H1 (cell line): ENCODE data around the gene NGEF. TPM values are rescaled to one million over a fixed set of nuclear protein-coding genes. Genes with fewer than 3 reads are reported as not detected.

Experiments
- CTCF ChIA-PET: fragments of 300-600 bp; sonication (Branson Sonifier 250); formaldehyde crosslinking; loops from one replicate; lab custom pipeline; 2021; ENCODE audit not compliant: partially characterized antibody; lab: Charles Lee
- POLR2A ChIA-PET: fragments of 300-600 bp; sonication (Branson Sonifier 250); formaldehyde crosslinking; loops from one replicate; lab custom pipeline; 2021; ENCODE audit warnings: inconsistent platforms; ENCODE audit not compliant: partially characterized antibody; lab: Charles Lee
- DNase-seq, 2 experiments: peaks; one replicate each; pipeline versions ENCODE4 v3.0.0 to v3.0.0-alpha.2; 2010 to 2022; ENCODE audit warnings: low spot score in 2 of 2, low read depth in 1 of 2, mixed read lengths in 1 of 2
- FAIRE-seq: peaks from 2 replicates; lab custom pipeline; 2011; peaks lifted over from hg19 to GRCh38; lab: Jason Lieb, UNC
- H2AFZ ChIP-seq: 2 replicates; pipeline ENCODE4 v1.8.1; 2012; ENCODE audit warnings: low read length, inconsistent platforms
- H2AK5ac ChIP-seq: 2 replicates; pipeline ENCODE4 v1.6.1; 2013; ENCODE audit warnings: low read depth, low read length
- H2BK120ac ChIP-seq: replicated peaks from 2 replicates; pipeline ENCODE3; 2013; ENCODE audit warnings: low read depth, low read length, inconsistent platforms
- H2BK12ac ChIP-seq: 2 replicates; pipeline ENCODE4 v1.6.1; 2013; ENCODE audit warnings: low read depth, low read length
- H2BK15ac ChIP-seq: 2 replicates; pipeline ENCODE4 v1.6.1; 2013; ENCODE audit warnings: low read length
- H2BK20ac ChIP-seq: 2 replicates; pipeline ENCODE4 v1.6.1; 2013; ENCODE audit warnings: low read length
- H2BK5ac ChIP-seq: 2 replicates; pipeline ENCODE4 v1.6.1; 2013; ENCODE audit warnings: low read depth, low read length
- H3K14ac ChIP-seq: 2 replicates; pipeline ENCODE4 v1.6.1; 2013; ENCODE audit warnings: inconsistent platforms; ENCODE audit not compliant: insufficient read length
- H3K18ac ChIP-seq: 2 replicates; pipeline ENCODE4 v1.6.1; 2013; ENCODE audit warnings: low read length; ENCODE audit errors: extremely low read depth
- H3K23ac ChIP-seq: 2 replicates; pipeline ENCODE4 v1.6.1; 2013; ENCODE audit warnings: inconsistent platforms; ENCODE audit not compliant: insufficient read length
- H3K23me2 ChIP-seq: 2 replicates; pipeline ENCODE4 v1.6.1; 2013; ENCODE audit warnings: low read depth, low read length
- H3K27ac ChIP-seq: 2 replicates; pipeline ENCODE4 v1.6.1; 2011; ENCODE audit warnings: low read depth, low read length, inconsistent platforms
- H3K27me3 ChIP-seq, 4 experiments: replicated peaks in 1 of 4; 1 replicate in 1 of 4; 2 replicates in 3 of 4; pipeline versions ENCODE4 v1.6.1 to v1.8.1; 2011 to 2013; ENCODE audit warnings: low read length in 3 of 4, mild to moderate bottlenecking in 3 of 4, inconsistent platforms in 2 of 4, mixed read lengths in 2 of 4, moderate library complexity in 1 of 4; ENCODE audit not compliant: control insufficient read depth in 3 of 4, insufficient read depth in 3 of 4; ENCODE audit errors: extremely low read depth in 1 of 4
- H3K36me3 ChIP-seq, 4 experiments: 2 replicates each; pipeline versions ENCODE4 v1.6.1 to v1.8.1; 2011 to 2013; ENCODE audit warnings: mild to moderate bottlenecking in 4 of 4, low read length in 3 of 4, moderate library complexity in 2 of 4, control low read depth in 1 of 4, inconsistent platforms in 1 of 4; ENCODE audit not compliant: insufficient read depth in 4 of 4, control insufficient read depth in 2 of 4
- H3K4ac ChIP-seq: replicated peaks from 2 replicates; pipeline ENCODE3; 2013; ENCODE audit warnings: low read length, low read depth, mixed read lengths, inconsistent platforms; ENCODE audit not compliant: insufficient read length
- H3K4me1 ChIP-seq, 4 experiments: replicated peaks in 1 of 4; 1 replicate in 1 of 4; 2 replicates in 3 of 4; pipeline versions ENCODE4 v1.6.1 to v1.8.1; 2011 to 2013; ENCODE audit warnings: low read length in 3 of 4, inconsistent platforms in 2 of 4, mixed read lengths in 1 of 4; ENCODE audit not compliant: insufficient read depth in 4 of 4, control insufficient read depth in 3 of 4
- H3K4me2 ChIP-seq, 2 experiments: 2 replicates each; pipeline versions ENCODE4 v1.6.1 to v1.8.1; 2011 to 2013; ENCODE audit warnings: low read depth in 2 of 2, low read length in 2 of 2, control low read depth in 1 of 2, inconsistent platforms in 1 of 2, mild to moderate bottlenecking in 1 of 2; ENCODE audit not compliant: insufficient read depth in 1 of 2
- H3K4me3 ChIP-seq, 4 experiments: fragments of 200-600, 300-600 bp in 1 of 4; sonication (generic), shearing (Covaris generic), sonication (Bioruptor Twin) in 1 of 4; 2 replicates each; pipeline versions ENCODE4 v1.5.1 to v1.8.1; 2011 to 2016; ENCODE audit warnings: low read length in 4 of 4, low read depth in 3 of 4, control low read depth in 2 of 4, inconsistent platforms in 2 of 4, mild to moderate bottlenecking in 2 of 4, mixed read lengths in 1 of 4, moderate library complexity in 1 of 4; ENCODE audit not compliant: insufficient read depth in 2 of 4; ENCODE audit errors: extremely low read depth in 1 of 4
- H3K56ac ChIP-seq: replicated peaks from 2 replicates; pipeline ENCODE3; 2013; ENCODE audit warnings: low read depth, mild to moderate bottlenecking, mixed read lengths, low read length, inconsistent platforms; ENCODE audit not compliant: insufficient read length
- H3K79me1 ChIP-seq: 2 replicates; pipeline ENCODE4 v1.6.1; 2013; ENCODE audit warnings: low read depth, low read length, control low read depth
- H3K79me2 ChIP-seq, 2 experiments: 2 replicates each; pipeline versions ENCODE4 v1.6.1 to v1.8.1; 2012 to 2013; ENCODE audit warnings: low read length in 2 of 2, mild to moderate bottlenecking in 2 of 2, inconsistent platforms in 1 of 2; ENCODE audit not compliant: insufficient read depth in 2 of 2, control insufficient read depth in 1 of 2
- H3K9ac ChIP-seq, 4 experiments: replicated peaks in 1 of 4; 1 replicate in 1 of 4; 2 replicates in 3 of 4; pipeline versions ENCODE4 v1.6.1 to v1.8.1; 2011 to 2013; ENCODE audit warnings: low read depth in 3 of 4, low read length in 3 of 4, control low read depth in 2 of 4, mild to moderate bottlenecking in 2 of 4, moderate library complexity in 2 of 4, inconsistent platforms in 1 of 4; ENCODE audit errors: extremely low read depth in 1 of 4
- H3K9me3 ChIP-seq, 2 experiments: 2 replicates each; pipeline versions ENCODE4 v1.6.1 to v1.8.1; 2012 to 2013; ENCODE audit warnings: mild to moderate bottlenecking in 2 of 2, moderate library complexity in 2 of 2, control low read depth in 1 of 2, inconsistent platforms in 1 of 2, low read depth in 1 of 2, low read length in 1 of 2, mixed read lengths in 1 of 2; ENCODE audit not compliant: insufficient read depth in 2 of 2
- H4K20me1 ChIP-seq, 2 experiments: replicated peaks in 1 of 2; 2 replicates each; pipeline versions ENCODE3 to v1.8.1; 2011 to 2013; ENCODE audit warnings: inconsistent platforms in 2 of 2, low read length in 2 of 2, mild to moderate bottlenecking in 1 of 2; ENCODE audit not compliant: insufficient read depth in 2 of 2, control insufficient read depth in 1 of 2
- H4K5ac ChIP-seq: 2 replicates; pipeline ENCODE4 v1.6.1; 2013; ENCODE audit warnings: low read length, low read depth, mixed read lengths, inconsistent platforms; ENCODE audit not compliant: insufficient read length
- H4K8ac ChIP-seq: 2 replicates; pipeline ENCODE4 v1.8.0; 2013; ENCODE audit warnings: mild to moderate bottlenecking, moderate library complexity, low read length, inconsistent platforms; ENCODE audit not compliant: insufficient read depth; ENCODE audit errors: extremely low read depth
- H4K91ac ChIP-seq: replicated peaks from 2 replicates; pipeline ENCODE3; 2013; ENCODE audit warnings: low read length, mixed read lengths, inconsistent platforms; ENCODE audit not compliant: insufficient read length
- ASH2L ChIP-seq: fragments of 200-600, 300-600 bp; sonication (generic); IDR thresholded peaks from one replicate; pipeline ENCODE4 v1.7.1; 2017; ENCODE audit warnings: low read length
- ATF2 ChIP-seq: IDR thresholded peaks from 2 replicates; pipeline ENCODE4 v1.6.1; 2012; ENCODE audit warnings: low read length, inconsistent platforms
- CBX8 ChIP-seq: fragments of 300-800, 300-1000 bp; sonication (generic); IDR thresholded peaks from 2 replicates; pipeline ENCODE4 v1.7.1; 2016; ENCODE audit warnings: low read depth, low read length, borderline replicate concordance
- CHD1 ChIP-seq: IDR thresholded peaks from 2 replicates; pipeline ENCODE4 v1.6.1; 2012; ENCODE audit warnings: low read depth, low read length, improper control_type of control experiment
- CHD2 ChIP-seq: IDR thresholded peaks from 2 replicates; pipeline ENCODE4 v1.6.1; 2012; ENCODE audit warnings: low read length, improper control_type of control experiment
- E2F6 ChIP-seq: IDR thresholded peaks from 2 replicates; pipeline ENCODE4 v1.6.1; 2012; ENCODE audit warnings: inconsistent platforms
- GABPA ChIP-seq: IDR thresholded peaks from 2 replicates; pipeline ENCODE4 v1.6.1; 2011; ENCODE audit warnings: mild to moderate bottlenecking, low read length, moderate library complexity, borderline replicate concordance; ENCODE audit not compliant: insufficient read depth
- SAP30 ChIP-seq: fragments of 300-600 bp; sonication (generic); IDR thresholded peaks from 2 replicates; pipeline ENCODE4 v1.7.1; 2012; ENCODE audit warnings: low read length, moderate library complexity, mild to moderate bottlenecking, inconsistent platforms; ENCODE audit not compliant: insufficient read depth, insufficient replicate concordance
- SP1 ChIP-seq: IDR thresholded peaks from 2 replicates; pipeline ENCODE4 v1.6.1; 2011; ENCODE audit warnings: low read depth, low read length
- SP2 ChIP-seq: IDR thresholded peaks from 2 replicates; pipeline ENCODE4 v1.6.1; 2012; ENCODE audit warnings: mild to moderate bottlenecking, low read length, inconsistent platforms
- SP4 ChIP-seq: IDR thresholded peaks from 2 replicates; pipeline ENCODE4 v1.6.1; 2012; ENCODE audit warnings: low read length, inconsistent platforms
- TCF12 ChIP-seq: IDR thresholded peaks from 2 replicates; pipeline ENCODE4 v1.6.1; 2011; ENCODE audit warnings: low read depth, mild to moderate bottlenecking, low read length
- ZNF274 ChIP-seq: IDR thresholded peaks from 2 replicates; pipeline ENCODE4 v1.7.0; 2012; ENCODE audit warnings: low read length, borderline replicate concordance; ENCODE audit errors: extremely low read depth
- WGBS, 2 experiments: shearing (Covaris generic) in 1 of 2; methylation state at CpG; one replicate each; pipeline versions ENCODE4 v1.1.6 to v1.1.7; 2013 to 2015; ENCODE audit warnings: low lambda C conversion rate in 2 of 2, mixed read lengths in 2 of 2, inconsistent platforms in 1 of 2, low coverage in 1 of 2, missing lambda C conversion rate in 1 of 2; ENCODE audit not compliant: insufficient replicate concordance in 2 of 2, insufficient coverage in 1 of 2, insufficient read length in 1 of 2; ENCODE audit errors: extremely low coverage in 1 of 2, missing lambda C conversion rate in 1 of 2; 5-methylcytosine and 5-hydroxymethylcytosine counted together
- polyA plus RNA-seq, 7 experiments: library from polyadenylated mRNA; depleted of rRNA in 3 of 7; stranded (reverse) in 5 of 7; unstranded in 2 of 7; fragments of >200 nt in 5 of 7; fragments of 200-250 nt in 2 of 7; gene quantifications; 1 replicate in 5 of 7; 2 replicates in 1 of 7; 4 replicates in 1 of 7; pipeline versions ENCODE4 v1.2.1 to v1.2.3, GENCODE V29; 2011 to 2013; ENCODE audit warnings: missing spikeins in 2 of 7, mixed read lengths in 2 of 7
- total RNA-seq: library from RNA; stranded (reverse); fragmentation: NEBNext Ultra II Directional; extraction: Animal tissue kit (Norgen Biotek cat#: 25700); gene quantifications from 2 replicates; pipeline ENCODE4 v1.2.1, GENCODE V29; 2021

NGEF gene
- total and polyA plus RNA-seq, 2 of the 8 experiments (the other 6 are each of a cell fraction or from before 2014, with no cell fraction given) = 2.7 to 3.2 TPM

DNA sequence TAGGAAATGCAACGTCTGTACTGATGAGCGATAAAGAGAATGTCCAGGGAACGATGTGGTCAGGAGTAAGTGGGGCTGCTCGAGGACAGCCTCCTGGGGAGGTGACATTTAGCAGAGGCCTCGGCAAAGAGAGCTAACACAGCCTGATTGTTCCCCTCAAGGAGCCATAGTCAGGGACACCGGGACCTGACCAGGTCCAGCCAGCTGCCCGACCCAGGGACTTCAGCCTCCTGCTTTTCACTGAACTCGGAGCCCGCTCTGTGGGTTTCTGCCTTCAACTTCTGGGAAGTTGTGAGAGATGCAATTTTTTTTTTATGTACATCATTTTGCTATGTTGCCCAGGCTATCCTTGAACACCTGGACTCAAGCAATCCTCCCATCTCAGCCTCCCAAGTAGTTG lies 29.5 kb upstream of the NGEF start:
- no peak overlapping the region for H2BK20ac ChIP-seq
- no peak overlapping the region for H3K9ac ChIP-seq
- H3K23ac ChIP-seq = no peak overlapping the region
- H2BK5ac ChIP-seq = no peak overlapping the region
- H2AFZ ChIP-seq = no peak overlapping the region
- no peak overlapping the region for H3K14ac ChIP-seq
- no peak overlapping the region for H3K27ac ChIP-seq
- H3K27me3 ChIP-seq = no peaks in the 10 kb centered on the region; a peak in 1 of 7 replicates
- no peaks in the 10 kb centered on the region for H3K36me3 ChIP-seq
- no peak overlapping the region for H3K4me2 ChIP-seq
- no peak overlapping the region for H2BK12ac ChIP-seq
- H2BK120ac ChIP-seq = no peak overlapping the region
- H4K5ac ChIP-seq = no peak overlapping the region
- no peaks in the 10 kb centered on the region for H3K23me2 ChIP-seq
- H3K4me3 ChIP-seq = no peak overlapping the region
- no peak overlapping the region for H2AK5ac ChIP-seq
- no peak overlapping the region for H4K91ac ChIP-seq
- no peaks in the 10 kb centered on the region for H3K79me2 ChIP-seq
- DNase-seq (no peak), FAIRE-seq (no peak)
- H4K8ac ChIP-seq = no peak overlapping the region
- no peak overlapping the region for H3K18ac ChIP-seq
- 89% methylated on average over 9 of the region's 9 CpGs; no CpG with 5 or more reads in 1 of the 2 experiments for WGBS, 2 experiments
- H4K20me1 ChIP-seq = no peaks in the 10 kb centered on the region
- no peaks in the 10 kb centered on the region for H3K9me3 ChIP-seq
- no peak overlapping the region for H2BK15ac ChIP-seq
- no peaks in the 10 kb centered on the region for H3K79me1 ChIP-seq
- no peaks in the 10 kb centered on the region for H3K4me1 ChIP-seq
- no peak overlapping the region for H3K56ac ChIP-seq
- no peak overlapping the region for H3K4ac ChIP-seq
- POLR2A ChIA-PET = interaction anchor here (1.5 kb wide), 1 partner anchor 9 kb away, joined by 7 read pairs; no protein-coding TSS in a partner anchor
- CTCF ChIA-PET = interaction anchor here (0.6 to 2.2 kb wide), 7 partner anchors 9 to 156 kb away, joined by 3 to 9 read pairs (median 3); partner anchors contain the start of gene NEU2
- TF ChIP-seq GABPA = no peak
- TF ChIP-seq TCF12 = no peak
- TF ChIP-seq ASH2L = no peak
- TF ChIP-seq SP1 = no peak
- no peak for TF ChIP-seq SP4
- no peak for TF ChIP-seq ZNF274
- no peak for TF ChIP-seq CBX8
- no peak for TF ChIP-seq ATF2
- TF ChIP-seq E2F6 = no peak
- TF ChIP-seq SP2 = no peak
- TF ChIP-seq CHD1 = no peak
- no peak for TF ChIP-seq CHD2
- no peak for TF ChIP-seq SAP30
